Measurements from ENCODE around the gene NT5M.

NT5M gene

DNA sequence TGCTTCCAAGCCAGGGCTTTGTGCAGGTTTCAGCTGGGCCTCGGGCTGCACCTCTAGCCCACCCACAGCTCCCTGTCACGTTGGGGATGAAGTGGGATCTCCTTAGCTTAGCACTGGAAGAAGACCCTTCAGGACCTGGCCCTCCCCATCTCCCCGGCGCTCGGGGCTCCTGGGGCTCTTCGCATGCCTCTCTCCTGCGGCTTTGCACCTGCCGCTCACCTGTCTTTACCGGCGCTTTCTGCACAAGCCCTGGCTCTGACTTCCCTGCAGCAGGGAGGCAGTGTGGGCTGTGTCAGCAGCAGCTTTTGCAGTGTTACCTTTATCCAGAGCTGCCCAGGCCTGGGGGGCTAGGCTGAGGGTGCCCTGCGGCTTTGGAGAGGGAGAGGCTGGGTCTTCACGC, 52.3 kb downstream of the NT5M start:
- DNase-seq (ENCODE audit: low spot score): no peak

DNA sequence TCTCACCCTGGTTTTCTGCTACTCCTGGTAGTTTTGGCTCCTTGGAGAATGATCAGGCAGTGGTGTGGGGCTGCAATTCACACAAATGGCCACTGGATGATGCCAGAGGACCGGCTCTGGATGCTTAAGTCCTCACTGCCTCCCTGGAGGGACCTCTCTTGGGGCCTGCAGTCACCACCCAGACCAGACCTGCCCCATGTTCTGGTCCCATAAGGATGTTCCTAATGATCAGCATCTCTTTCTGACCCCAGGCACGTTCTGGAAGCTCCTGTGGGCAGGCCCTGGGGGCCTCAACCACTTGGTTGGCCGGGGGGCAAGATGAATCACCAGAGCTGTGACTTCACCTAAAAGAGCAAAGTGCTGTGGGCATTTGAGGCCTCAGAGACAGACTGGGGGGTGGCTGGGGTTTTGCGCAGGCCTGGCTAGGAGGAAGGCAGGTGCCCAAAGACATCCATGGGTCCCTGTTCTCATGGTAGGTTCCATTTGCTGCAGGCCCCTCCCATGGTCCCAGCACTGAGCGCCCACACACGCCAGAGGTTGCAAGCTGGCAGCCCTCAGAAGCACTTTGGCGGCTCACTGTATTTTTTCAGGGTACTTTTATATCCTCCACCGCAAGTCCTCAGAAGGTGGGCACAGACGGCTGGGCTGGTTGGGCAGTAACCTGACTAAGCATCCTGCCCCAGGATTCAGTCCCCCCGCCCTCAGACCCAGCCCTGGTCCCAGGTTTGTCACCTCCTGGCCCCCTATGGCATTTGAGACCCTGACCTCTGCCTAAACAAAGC, 53.2 kb downstream of the NT5M start:
- DNase-seq (ENCODE audit: low spot score): peak; percentile 80

DNA sequence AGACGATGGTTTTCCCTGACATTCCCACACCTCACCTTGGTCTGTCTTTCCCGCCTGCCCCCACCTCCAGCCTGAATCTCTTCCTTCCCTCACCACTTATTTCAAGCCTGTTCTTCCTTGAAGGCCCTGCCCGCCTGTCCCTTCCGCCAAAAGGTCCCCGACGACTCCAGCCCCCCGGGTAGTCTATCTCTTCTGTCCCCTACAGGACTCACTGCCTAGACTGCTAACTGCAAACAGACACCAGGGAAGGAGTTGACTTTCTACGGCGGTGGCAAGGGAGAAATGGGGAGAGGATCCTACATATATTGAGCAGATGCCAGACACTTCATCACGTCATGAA, 53.7 kb downstream of the NT5M start:
- no peak for DNase-seq (ENCODE audit: low spot score)

DNA sequence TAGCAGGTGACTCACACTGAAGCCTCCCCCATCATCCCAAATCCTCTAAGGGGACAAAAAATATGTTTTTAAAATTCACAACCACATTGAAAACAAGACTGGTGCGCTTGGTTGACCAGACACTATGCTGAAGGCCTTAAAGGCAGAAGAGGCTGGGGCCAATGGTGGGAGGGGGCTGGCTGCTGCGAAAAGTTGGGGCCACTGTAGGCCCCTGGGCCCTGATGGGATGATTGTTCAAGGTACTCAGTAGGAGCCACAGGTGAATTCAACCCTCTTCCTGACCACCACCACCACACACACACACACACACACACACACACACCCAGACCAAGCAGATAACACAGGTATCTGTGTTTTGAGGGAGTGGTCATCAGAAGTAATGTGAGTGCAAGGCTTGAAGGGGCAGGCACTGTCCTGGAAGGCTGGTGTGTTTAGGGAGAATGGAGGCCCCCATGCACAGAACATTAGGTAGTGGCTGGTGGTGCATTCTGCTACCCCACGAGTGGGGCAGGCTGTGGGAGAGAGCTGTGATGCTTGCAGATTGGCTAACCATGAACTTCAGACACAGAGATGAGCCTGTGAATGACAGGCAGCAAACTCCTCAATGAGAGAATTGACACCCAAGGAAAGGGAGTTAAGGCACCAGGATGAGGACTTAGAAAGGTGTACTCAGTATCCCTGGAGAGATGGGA, 55.0 kb downstream of the NT5M start:
- DNase-seq (ENCODE audit: low spot score): no peak

DNA sequence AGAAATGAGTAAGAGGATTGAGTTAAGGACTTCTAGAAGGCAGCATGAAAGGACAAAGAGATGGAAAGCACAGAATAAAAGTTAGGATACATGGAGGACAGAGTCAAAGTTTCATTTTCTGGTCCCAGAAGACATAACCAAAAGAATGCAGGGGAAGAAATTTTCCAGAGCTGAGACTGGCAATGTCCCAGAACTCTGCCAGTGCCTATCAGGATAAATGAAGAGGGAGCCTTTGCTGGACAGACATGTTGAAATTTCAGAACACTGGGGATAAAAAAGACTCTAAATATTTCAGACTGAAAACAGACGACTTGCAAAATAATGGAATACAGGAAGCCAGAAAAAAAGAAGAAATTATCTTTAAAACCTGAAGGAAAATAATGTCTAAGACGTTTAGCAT, 55.7 kb downstream of the NT5M start:
- no peak for DNase-seq (ENCODE audit: low spot score)

DNA sequence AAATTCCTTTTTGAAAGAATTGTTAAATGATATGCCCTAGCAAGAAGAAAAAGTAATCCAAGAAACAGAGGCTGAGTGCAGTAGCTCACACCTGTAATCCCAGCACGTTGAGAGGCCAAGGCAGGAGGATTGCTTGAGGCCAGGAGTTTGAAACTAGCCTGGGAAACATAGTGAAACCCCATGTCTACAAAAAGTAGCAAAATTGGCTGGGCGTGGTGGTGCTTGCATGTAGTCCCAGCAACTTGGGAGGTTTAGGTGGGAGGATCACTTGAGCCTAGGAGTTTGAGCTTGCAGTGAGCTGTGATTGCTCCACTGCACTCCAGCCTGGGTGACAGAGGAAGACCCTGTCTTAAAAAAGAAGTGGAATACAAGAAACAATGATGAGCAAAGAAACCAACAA, 56.1 kb downstream of the NT5M start:
- DNase-seq (ENCODE audit: low spot score): no peak

DNA sequence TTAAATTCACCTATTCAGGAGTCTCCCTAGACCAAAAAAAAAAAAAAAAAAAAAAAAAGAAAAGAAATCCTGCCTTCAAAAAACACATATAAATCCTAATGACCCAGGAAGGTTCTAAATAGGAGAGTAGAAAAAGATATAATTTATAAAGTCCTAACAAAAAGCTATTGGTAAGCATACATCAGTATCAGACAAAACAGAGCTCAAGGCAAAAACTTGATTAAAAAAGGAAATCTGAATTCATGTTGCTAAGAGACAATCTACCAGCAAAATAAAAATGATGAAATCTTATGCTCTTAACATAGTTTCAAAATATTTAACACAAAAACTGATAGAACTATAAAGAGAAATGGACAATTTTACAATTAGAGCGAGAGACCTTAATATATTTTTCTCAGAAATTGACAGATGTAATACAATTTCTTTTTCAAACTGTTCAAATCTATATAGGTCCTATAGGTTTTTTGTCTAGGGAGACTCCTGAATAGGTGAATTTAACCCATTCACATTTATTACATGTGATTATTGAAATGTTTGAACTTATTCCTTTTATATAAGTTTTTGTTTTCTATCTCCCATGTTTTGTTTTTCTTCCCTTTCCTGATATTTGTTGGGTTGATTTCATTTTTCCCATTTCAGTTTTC, 57.0 kb downstream of the NT5M start:
- no peak for DNase-seq (ENCODE audit: low spot score)

DNA sequence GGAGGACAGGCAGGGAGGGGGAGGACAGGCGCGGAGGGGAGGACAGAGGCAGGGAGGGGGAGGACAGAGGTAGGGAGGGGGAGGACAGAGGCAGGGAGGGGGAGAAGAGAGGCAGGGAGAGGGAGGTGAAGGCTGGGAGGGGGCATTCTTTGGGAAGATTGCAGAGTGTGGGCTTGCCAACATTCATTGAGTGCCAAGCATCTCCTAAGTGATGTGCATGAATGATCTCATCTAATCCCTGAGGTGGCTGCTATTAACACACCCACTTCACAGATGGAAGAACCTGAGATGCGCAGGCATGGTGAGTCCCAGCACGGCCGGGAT, 58.3 kb downstream of the NT5M start:
- no peak for DNase-seq (ENCODE audit: low spot score)

DNA sequence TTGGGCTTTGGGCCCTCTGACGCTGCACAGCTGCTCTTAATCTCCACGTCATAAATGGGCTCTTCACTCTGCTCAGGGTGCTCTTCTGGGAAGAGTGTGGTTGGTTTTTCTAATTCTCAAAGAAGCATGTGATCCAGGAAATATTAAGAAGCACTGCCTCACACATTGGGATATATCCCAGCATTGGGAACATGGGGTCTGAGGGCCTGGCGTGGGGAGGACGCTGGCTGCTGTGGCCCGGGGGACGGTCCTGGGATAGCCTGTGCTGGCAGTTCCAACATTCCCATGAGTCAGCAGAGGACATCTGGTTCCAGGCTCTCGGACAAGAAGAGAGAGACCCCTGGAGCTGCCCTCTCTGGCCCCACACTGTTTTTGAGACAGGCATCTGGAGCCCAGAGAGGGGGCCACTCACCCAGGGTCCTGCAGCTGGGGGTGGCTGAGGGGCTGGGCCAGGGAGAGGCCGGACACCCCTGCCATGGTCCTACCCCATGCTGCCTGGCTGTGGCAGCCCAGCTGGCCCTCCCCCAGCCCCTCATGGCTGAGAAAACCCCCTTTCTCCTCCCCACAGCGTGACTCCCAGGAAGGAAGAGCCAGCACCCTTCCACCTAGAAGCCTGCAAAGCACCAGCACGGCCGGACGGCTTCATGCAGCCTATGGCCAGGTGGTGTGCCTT, 58.8 kb downstream of the NT5M start:
- peak; percentile 61 for DNase-seq (ENCODE audit: low spot score)

DNA sequence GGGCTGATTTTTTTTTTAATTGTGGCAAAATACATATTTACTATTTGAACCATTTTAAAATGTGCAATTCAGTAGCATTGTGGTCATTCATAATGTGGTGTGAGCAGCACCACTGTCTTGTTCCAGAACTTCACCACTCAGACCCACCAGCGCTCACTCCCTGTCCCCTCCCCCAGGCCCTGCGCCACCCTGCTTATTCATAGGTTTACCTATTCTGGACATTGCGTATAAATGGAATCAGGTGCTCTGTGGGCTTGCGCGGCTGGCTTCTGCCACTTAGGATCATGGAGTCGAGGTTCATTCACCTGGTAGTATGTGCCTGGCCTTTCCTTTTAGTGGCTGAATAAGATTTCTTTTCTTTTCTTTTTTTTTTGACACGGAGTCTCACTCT, 59.4 kb downstream of the NT5M start:
- peak; percentile 31 for DNase-seq (ENCODE audit: low spot score)

DNA sequence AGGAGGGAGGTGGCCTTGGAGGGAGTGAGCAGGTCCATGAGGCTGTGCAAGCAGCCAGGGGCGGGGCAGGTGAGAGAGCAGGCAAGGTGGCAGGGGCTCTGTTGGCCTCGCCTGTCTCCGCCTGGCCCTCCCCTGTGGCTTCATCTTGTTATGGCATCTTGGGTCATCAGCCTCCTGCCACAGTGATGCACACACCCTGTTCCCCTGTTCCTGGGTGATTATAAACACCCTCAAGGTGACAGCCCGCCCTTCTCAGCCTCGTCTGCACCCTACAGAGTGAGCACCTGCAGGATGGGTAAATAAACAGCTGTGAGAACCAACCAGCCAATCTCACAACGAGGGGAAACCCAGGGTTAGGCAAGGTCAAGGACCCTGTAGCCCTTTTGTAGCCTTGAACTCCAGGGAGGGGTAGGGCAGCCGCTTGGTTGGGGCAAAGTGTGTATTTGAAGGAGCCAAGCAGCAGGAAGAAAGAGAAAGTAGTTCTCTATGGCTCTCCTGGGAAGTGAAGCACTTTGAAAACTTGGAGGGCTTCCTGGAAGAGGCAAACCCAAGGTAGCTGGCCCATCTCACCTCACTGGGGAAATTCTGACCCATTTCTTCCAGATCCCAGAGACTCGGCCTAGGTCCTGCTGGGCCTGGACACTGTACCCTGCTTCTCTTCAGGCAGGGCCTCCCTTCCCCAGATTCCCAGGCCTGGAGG, 60.6 kb downstream of the NT5M start:
- peak; percentile 51 for DNase-seq (ENCODE audit: low spot score)

DNA sequence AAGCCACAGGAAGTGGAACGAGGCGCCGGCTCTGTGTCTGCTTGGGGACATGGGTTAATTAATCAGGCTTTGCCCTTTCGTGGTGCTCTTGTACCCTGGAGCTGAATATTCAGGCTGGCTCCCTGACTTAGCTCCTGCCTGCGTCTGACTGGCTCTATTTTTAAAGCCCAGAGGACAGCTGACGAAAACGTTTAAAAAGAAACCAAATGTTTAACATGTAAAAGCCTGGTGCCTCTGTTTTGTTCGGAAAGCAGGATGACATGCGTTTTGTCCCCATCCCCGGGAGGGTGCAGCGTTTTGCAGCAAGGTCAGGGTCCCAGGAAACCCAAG, 61.1 kb downstream of the NT5M start:
- DNase-seq (ENCODE audit: low spot score): peak; percentile 33

DNA sequence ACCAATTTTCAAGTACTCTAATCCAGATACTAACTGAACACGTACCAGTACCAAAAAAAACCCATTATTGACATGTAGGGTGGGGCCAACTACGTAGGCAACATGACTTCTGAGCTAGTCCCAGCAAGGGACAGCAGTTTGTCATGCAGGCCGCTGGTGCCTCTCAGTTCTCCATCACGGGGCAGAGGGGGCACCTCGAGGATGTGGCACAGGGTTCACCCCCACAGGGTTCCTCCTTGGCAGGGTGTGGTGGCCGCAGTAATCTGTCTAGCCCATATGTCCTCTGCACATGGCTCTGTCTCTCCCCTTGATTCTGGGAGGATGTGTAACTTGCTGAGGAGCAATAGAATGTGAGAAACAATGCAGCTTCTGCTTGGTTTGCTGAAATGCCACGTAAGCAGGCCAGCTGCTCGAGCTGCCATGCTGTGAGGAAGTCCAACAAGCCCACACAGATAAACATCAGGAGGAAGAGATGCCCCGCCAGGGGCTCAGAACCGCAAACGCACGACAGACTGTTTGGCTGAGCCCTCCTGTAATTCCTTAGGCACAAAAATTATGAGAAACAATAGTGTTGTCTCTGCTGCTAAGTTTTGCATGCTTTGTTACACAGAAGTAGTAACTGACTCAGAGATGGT, 62.4 kb downstream of the NT5M start:
- DNase-seq (ENCODE audit: low spot score): no peak

DNA sequence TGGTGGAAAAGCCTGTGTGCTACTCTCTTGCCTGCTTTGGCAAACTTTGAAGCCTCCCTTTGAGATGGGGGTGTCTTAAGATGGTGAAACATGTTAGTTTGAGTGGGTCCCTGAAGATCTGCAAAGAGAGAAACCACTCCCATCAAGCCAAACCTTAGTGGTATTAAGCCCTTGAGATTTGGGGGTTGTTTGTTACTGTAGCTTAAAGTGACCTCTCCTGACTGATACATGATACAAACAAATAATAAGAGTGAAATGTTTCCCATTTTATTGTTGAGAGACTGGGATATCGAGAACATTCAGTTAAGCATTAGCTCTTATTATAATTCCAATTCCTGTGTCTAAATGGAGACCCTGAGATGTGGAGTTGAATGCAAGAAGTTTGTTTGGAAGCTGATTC, 63.1 kb downstream of the NT5M start:
- no peak for DNase-seq (ENCODE audit: low spot score)

DNA sequence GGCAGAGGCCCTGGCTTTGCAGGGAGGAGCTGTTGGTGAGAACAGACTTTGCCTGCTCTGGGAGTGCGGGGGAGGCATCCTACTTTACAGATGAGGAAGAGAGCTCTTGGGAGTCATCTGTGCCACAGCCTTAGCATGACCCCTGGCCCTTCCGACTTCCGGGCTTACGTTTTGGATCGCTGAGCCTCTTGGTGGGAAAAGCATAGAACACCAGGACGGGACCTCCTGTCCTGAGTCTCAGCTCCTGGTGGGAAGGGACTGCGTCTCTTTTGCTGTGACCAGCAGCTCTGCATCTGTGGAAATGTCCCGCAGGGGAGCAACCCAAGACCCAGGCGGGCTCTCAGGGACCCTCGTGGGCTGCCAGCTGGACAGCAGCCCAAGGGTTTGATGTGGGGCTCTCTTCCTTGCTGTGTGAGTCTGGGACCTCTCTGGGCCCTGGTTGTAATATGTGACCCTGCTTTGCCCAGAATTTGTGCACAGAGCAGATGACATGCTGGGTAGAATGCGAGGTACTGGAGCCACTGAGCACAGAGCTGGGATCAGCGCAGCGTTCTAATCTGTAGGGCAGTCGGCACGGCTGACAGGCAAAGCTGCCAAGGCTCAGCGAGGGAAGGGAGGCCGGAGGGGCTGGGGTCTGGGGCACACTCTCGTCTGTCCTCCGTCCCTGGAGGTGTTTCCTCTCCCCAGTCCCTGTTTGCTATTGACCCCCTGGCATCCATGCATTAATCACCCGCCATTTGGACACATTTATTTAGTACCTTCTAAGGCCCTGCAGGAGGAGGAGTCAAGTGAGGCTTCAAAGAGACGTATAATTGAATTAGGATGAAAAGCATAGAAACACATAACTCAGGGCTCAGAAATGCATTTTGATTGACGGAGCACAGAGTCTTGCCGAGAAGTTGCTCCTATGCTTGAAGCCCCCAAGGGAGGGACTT, 64.0 kb downstream of the NT5M start:
- DNase-seq (ENCODE audit: low spot score): no peak

DNA sequence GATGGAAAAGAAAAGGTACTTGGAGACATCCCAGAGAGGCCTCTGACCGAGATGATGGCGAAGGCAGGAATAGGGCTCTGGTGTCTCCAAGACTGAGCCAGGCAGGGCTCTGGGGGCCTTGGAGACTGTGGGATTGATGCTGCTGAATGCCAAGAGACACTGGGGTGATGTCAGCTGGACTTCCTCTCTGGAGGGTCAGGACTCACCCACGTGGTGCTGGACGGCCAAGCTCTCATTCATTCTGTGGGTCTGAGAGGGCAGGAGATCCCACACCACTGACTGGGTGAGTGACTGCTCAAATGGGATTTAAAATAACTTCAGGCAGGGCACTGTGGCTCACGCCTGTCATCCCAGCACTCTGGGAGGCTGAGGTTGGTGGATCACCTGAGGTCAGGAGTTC, 64.8 kb downstream of the NT5M start:
- DNase-seq (ENCODE audit: low spot score): no peak

DNA sequence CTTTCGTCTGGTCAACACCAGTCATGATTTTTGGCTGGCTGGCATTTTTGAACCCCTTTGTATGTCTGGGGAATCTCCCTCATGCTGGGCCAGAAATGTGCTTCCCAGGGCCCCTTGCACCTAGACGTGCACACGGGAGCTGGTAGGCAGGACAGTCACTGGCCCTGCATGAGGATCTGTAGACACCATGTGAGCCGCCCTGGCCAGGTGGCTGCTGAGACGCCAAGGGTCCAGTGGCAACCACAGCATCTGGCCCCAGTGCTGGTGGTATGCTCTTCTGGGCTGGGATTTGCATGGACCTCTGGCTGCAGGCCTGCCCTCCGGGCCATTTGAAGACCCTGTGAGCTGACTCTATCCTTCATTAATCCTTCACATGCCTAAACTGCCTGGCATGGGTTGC, 67.5 kb downstream of the NT5M start:
- no peak for DNase-seq (ENCODE audit: low spot score)

DNA sequence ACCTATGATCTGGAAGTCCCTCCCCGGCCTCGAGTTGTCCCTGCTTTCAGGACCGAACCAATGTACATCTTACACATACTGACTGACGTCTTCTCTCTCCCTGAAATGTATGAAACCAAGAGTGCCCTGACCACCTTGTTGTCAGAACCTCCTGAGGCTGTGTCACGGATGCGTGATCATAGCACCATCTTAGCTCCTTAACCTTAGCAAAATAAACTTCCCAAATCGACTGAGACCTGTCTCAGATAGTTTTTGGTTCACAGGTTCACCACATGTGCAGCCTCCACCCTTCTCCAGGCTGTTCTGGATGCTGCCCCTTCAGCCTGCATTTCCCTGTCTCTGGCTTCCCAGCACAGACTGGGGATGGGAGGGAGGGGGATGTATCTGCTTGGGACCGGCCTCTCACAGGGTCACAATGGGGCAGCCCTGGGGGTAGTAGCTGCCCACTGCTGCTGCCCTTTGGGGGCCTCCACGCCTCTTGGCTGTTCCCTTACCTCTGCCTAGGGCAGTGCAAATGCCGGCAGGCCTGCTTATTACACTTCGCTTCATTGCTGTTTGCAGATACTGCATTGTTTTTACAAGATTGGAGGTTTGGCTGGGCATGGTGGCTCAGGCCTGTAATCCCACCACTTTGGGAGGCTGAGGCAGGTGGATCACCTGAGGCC, 69.8 kb downstream of the NT5M start:
- DNase-seq (ENCODE audit: low spot score): no peak

DNA sequence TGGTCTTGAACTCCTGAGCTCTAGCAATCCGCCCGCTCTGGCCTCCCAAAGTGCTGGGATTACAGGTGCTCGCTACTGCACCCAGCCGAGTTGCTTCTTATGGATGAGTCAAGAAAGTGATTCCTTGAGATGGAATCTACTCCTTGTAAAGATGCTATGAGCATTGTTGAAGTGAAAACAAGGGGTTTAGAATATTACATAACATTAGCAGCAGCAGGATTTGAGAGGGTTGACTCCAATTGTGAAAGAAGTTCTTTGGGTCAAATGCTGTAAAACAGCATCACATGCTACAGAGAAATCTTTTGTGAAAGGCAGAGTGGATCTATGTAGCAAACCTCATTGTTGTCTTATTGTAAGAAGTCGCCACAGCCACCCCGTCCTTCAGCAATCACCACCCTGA, 72.7 kb downstream of the NT5M start:
- no peak for DNase-seq (ENCODE audit: low spot score)

DNA sequence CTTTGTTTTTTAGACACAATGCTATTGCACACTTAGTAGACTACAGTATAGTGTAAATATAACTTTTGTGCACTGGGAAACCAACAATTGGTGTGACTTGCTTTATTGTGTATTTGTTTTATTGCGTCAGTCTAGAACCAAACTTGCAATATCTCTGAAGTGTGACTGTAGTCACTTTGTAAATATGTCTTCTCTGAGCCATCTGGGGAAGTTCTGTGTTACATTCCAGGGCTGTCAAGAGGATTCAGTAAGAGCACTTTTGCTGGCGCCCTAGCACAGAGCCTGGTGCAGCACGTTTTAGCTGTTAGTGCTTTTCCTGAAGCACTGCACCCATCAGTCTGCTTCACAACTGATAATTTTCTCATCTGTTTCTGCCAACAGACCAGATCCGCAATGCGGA, 73.2 kb downstream of the NT5M start:
- DNase-seq (ENCODE audit: low spot score): no peak

Data from left forelimb (tissue), 1 donor.